GM23248 (cell line): ENCODE measurements around the gene HNRNPA0. TPM values are rescaled to one million over a fixed set of nuclear protein-coding genes. Genes with fewer than 3 reads are reported as not detected.
"Not testable (repeated sequence)": the region's sequence is repeated elsewhere in the genome, so short reads cannot be mapped to it uniquely, and the experiment has no call there.

ENCODE experiments used
- DNase-seq: peaks from one replicate; pipeline ENCODE4 v3.0.0-alpha.2; 2015
- H2AFZ ChIP-seq: fragments of 200-600 bp; sonication (generic); 2 replicates; pipeline ENCODE4 v1.6.1; 2016; ENCODE audit warnings: antibody characterized with exemption
- H3F3A ChIP-seq: fragments of 200-600 bp; sonication (generic); 2 replicates; pipeline ENCODE4 v1.6.1; 2016; ENCODE audit warnings: mild to moderate bottlenecking, antibody characterized with exemption, mixed run types; ENCODE audit not compliant: insufficient read depth
- H3K27ac ChIP-seq: fragments of 200-600 bp; sonication (generic); 2 replicates; pipeline ENCODE4 v1.5.1; 2016; ENCODE audit warnings: mild to moderate bottlenecking
- H3K27me3 ChIP-seq: fragments of 200-600 bp; sonication (generic); replicated peaks from 2 replicates; pipeline ENCODE4 v1.6.1; 2016; ENCODE audit warnings: mild to moderate bottlenecking; ENCODE audit not compliant: insufficient read depth
- H3K36me3 ChIP-seq: fragments of 200-600 bp; sonication (generic); 2 replicates; pipeline ENCODE4 v1.6.1; 2016; ENCODE audit warnings: low read depth, mild to moderate bottlenecking
- H3K4me1 ChIP-seq: fragments of 200-600 bp; sonication (generic); 2 replicates; pipeline ENCODE4 v1.6.1; 2016; ENCODE audit warnings: mild to moderate bottlenecking; ENCODE audit not compliant: insufficient read depth
- H3K4me2 ChIP-seq: fragments of 200-600 bp; sonication (generic); one replicate; pipeline ENCODE4 v1.6.1; 2016; ENCODE audit warnings: mild to moderate bottlenecking; ENCODE audit not compliant: unreplicated experiment
- H3K4me3 ChIP-seq: fragments of 200-600 bp; sonication (generic); 2 replicates; pipeline ENCODE4 v1.5.1; 2016; ENCODE audit warnings: mild to moderate bottlenecking
- H3K79me2 ChIP-seq: fragments of 200-600 bp; sonication (generic); 2 replicates; pipeline ENCODE4 v1.6.1; 2016; ENCODE audit warnings: mild to moderate bottlenecking; ENCODE audit not compliant: insufficient read depth
- H3K9ac ChIP-seq: fragments of 200-600 bp; sonication (generic); 2 replicates; pipeline ENCODE4 v1.6.1; 2016; ENCODE audit warnings: mild to moderate bottlenecking
- H3K9me2 ChIP-seq: fragments of 200-600 bp; sonication (generic); 2 replicates; pipeline ENCODE4 v1.6.1; 2016; ENCODE audit warnings: mixed run types, mild to moderate bottlenecking, moderate library complexity; ENCODE audit not compliant: insufficient read depth
- H3K9me3 ChIP-seq: fragments of 200-600 bp; sonication (generic); one replicate; pipeline ENCODE4 v1.6.1; 2017; ENCODE audit warnings: low read depth
- H4K20me1 ChIP-seq: fragments of 200-600 bp; sonication (generic); 2 replicates; pipeline ENCODE4 v1.6.0; 2016; ENCODE audit not compliant: insufficient read depth
- EZH2 ChIP-seq: fragments of 200-600 bp; sonication (generic); IDR thresholded peaks from 2 replicates; pipeline ENCODE4 v1.6.1; 2018; ENCODE audit warnings: antibody characterized with exemption, mild to moderate bottlenecking; ENCODE audit not compliant: insufficient read depth, poor library complexity, severe bottlenecking
- EZH2phosphoT487 ChIP-seq: fragments of 200-600 bp; sonication (generic); IDR thresholded peaks from 2 replicates; pipeline ENCODE4 v1.6.1; 2018; ENCODE audit warnings: antibody characterized with exemption, moderate library complexity, mild to moderate bottlenecking, low read depth; ENCODE audit not compliant: insufficient read depth
- WGBS, 2 experiments: methylation state at CpG; one replicate each; pipeline ENCODE4 v1.1.6; 2015 to 2017; ENCODE audit warnings: low lambda C conversion rate in 2 of 2, low coverage in 1 of 2; ENCODE audit errors: missing lambda C conversion rate in 2 of 2; 5-methylcytosine and 5-hydroxymethylcytosine counted together
- in situ Hi-C: fragments of 300-500 bp; cut with MboI; formaldehyde crosslinking; loops from 2 replicates; pipeline ENCODE4 v1.15.0; 2020
- polyA plus RNA-seq: library from polyadenylated mRNA; unstranded; fragments of >200 nt; fragmentation: Nextera tagmentation; extraction: Ambion mirVana; gene quantifications from 2 replicates; pipeline ENCODE4 v1.2.1, GENCODE V29; 2016
- total RNA-seq: library from RNA; depleted of rRNA; stranded (reverse); fragments of >200 nt; shearing (Covaris generic); gene quantifications from 2 replicates; pipeline ENCODE4 v1.2.3, GENCODE V29; 2014

HNRNPA0 gene
- total and polyA plus RNA-seq, 2 experiments from 2014 or later: 5.2 to 12.2 TPM

GRCh38 chr5:137782984-137783536, 28.9 kb upstream of the HNRNPA0 start:
- Histone ChIP-seq H3K9me2 (no peaks in the 10 kb centered on the region), H3K27me3 (0 out of 2 replicates have a peak, but pooled peaks cover 14% of the 10 kb centered on the region), H3K9ac (no peak overlapping the region), H2AFZ (no peak overlapping the region), H3K9me3 (no peaks in the 10 kb centered on the region), H3K36me3 (no peaks in the 10 kb centered on the region), H3K4me3 (no peak overlapping the region), H3K79me2 (no peaks in the 10 kb centered on the region), H3K4me1 (no peaks in the 10 kb centered on the region), H3K4me2 (no peak overlapping the region), H3F3A (no peaks in the 10 kb centered on the region), H3K27ac (no peak overlapping the region), H4K20me1 (no peaks in the 10 kb centered on the region)
- no peak for DNase-seq
- in situ Hi-C loops: no loop called here
- WGBS, 2 experiments: 76 to 77% methylated on average over 4 of the region's 4 CpGs
- TF ChIP-seq EZH2phosphoT487 (no peak), EZH2 (no peak)

- H3K9ac ChIP-seq: no peak overlapping the region
- H3K27ac ChIP-seq: no peak overlapping the region
- no peaks in the 10 kb centered on the region for H3K9me2 ChIP-seq
- no peak overlapping the region for H3K4me3 ChIP-seq
- H3F3A ChIP-seq: no peaks in the 10 kb centered on the region
- H3K79me2 ChIP-seq: no peaks in the 10 kb centered on the region
- no peak overlapping the region for H2AFZ ChIP-seq
- no peaks in the 10 kb centered on the region for H4K20me1 ChIP-seq
- H3K36me3 ChIP-seq: no peaks in the 10 kb centered on the region
- in situ Hi-C loops: no loop called here
- H3K27me3 ChIP-seq: 0 out of 2 replicates have a peak, but pooled peaks cover 14% of the 10 kb centered on the region
- no peaks in the 10 kb centered on the region for H3K4me1 ChIP-seq
- H3K4me2 ChIP-seq: no peak overlapping the region
- TF ChIP-seq EZH2 (no peak), EZH2phosphoT487 (no peak)
- no peak for DNase-seq
- H3K9me3 ChIP-seq: no peaks in the 10 kb centered on the region
- WGBS, 2 experiments: 56 to 64% methylated on average over 2 of the region's 2 CpGs
Observed at GRCh38 chr5:137782055-137782454, 27.9 kb upstream of the HNRNPA0 start.

- peak; percentile 58 for DNase-seq
- in situ Hi-C loops: no loop called here
Observed at GRCh38 chr5:137778772-137779564, 24.8 kb upstream of the HNRNPA0 start.

GRCh38 chr5:137767937-137768336, 13.8 kb upstream of the HNRNPA0 start:
- H3K9ac ChIP-seq, in situ Hi-C loops, H3K27ac ChIP-seq, DNase-seq, H4K20me1 ChIP-seq, H3K4me1 ChIP-seq, H2AFZ ChIP-seq, H3K79me2 ChIP-seq, H3K4me2 ChIP-seq, H3K9me3 ChIP-seq, H3K9me2 ChIP-seq, H3K4me3 ChIP-seq, H3K27me3 ChIP-seq, H3F3A ChIP-seq, H3K36me3 ChIP-seq: not testable (repeated sequence)
- WGBS, 2 experiments: 63 to 73% methylated on average over 5 of the region's 5 CpGs

More at GRCh38 chr5:137778772-137779564, 24.8 kb upstream of the HNRNPA0 start:
- Histone ChIP-seq H4K20me1 (no peaks in the 10 kb centered on the region), H3K4me3 (no peak overlapping the region), H3F3A (no peaks in the 10 kb centered on the region), H3K9me3 (no peaks in the 10 kb centered on the region), H3K9ac (no peak overlapping the region), H3K4me2 (no peak overlapping the region), H3K9me2 (no peaks in the 10 kb centered on the region), H3K36me3 (no peaks in the 10 kb centered on the region), H2AFZ (no peak overlapping the region), H3K79me2 (no peaks in the 10 kb centered on the region), H3K4me1 (no peaks in the 10 kb centered on the region), H3K27ac (no peak overlapping the region), H3K27me3 (0 out of 2 replicates have a peak, but pooled peaks cover 5% of the 10 kb centered on the region)
- TF ChIP-seq EZH2 (no peak), EZH2phosphoT487 (no peak)
- WGBS, 2 experiments: 54 to 57% methylated on average over 2 of the region's 2 CpGs
